Measurements from ENCODE around the gene FBXL14. TPM values are rescaled to one million over a fixed set of nuclear protein-coding genes. Genes with fewer than 3 reads are reported as not detected.

FBXL14 gene
- polyA plus RNA-seq, 4 donors = 10.7 to 17.2 (median 13.8) TPM

- no peak for DNase-seq (ENCODE audit: low read depth in 4 of 4, low spot score in 2 of 4)
These were observed 713 bp upstream of the FBXL14 start for GRCh38 chr12:1595026-1595561.

GRCh38 chr12:1594006-1594260, 448 bp downstream of the FBXL14 start:
- DNase-seq (ENCODE audit: low read depth in 4 of 4, low spot score in 2 of 4) = no peak

- DNase-seq (ENCODE audit: low read depth in 4 of 4, low spot score in 2 of 4) = no peak
These were observed 991 bp downstream of the FBXL14 start for GRCh38 chr12:1593174-1594005.

- no peak for DNase-seq (ENCODE audit: low read depth in 4 of 4, low spot score in 2 of 4)
These were observed 1.8 kb downstream of the FBXL14 start for GRCh38 chr12:1592444-1593173.

GRCh38 chr12:1591543-1591942, 2.8 kb downstream of the FBXL14 start:
- no peak for DNase-seq (ENCODE audit: low read depth in 4 of 4, low spot score in 2 of 4)

GRCh38 chr12:1591034-1591433, 3.3 kb downstream of the FBXL14 start:
- no peak for DNase-seq (ENCODE audit: low read depth in 4 of 4, low spot score in 2 of 4)

GRCh38 chr12:1590221-1590979, 4.0 kb downstream of the FBXL14 start:
- DNase-seq (ENCODE audit: low read depth in 4 of 4, low spot score in 2 of 4) = no peak

GRCh38 chr12:1588575-1588947, 5.8 kb downstream of the FBXL14 start:
- DNase-seq (ENCODE audit: low read depth in 4 of 4, low spot score in 2 of 4) = no peak

- no peak for DNase-seq (ENCODE audit: low read depth in 4 of 4, low spot score in 2 of 4)
These were observed 6.3 kb downstream of the FBXL14 start for GRCh38 chr12:1587927-1588574.

- no peak for DNase-seq (ENCODE audit: low read depth in 4 of 4, low spot score in 2 of 4)
These were observed 10.1 kb downstream of the FBXL14 start for GRCh38 chr12:1584326-1584725.

- DNase-seq (ENCODE audit: low read depth in 4 of 4, low spot score in 2 of 4) = no peak
These were observed 10.8 kb downstream of the FBXL14 start for GRCh38 chr12:1583421-1584078.

- no peak for DNase-seq (ENCODE audit: low read depth in 4 of 4, low spot score in 2 of 4)
These were observed 11.7 kb downstream of the FBXL14 start for GRCh38 chr12:1582709-1583050.

GRCh38 chr12:1581973-1582708, 12.2 kb downstream of the FBXL14 start:
- DNase-seq (ENCODE audit: low read depth in 4 of 4, low spot score in 2 of 4) = no peak

GRCh38 chr12:1580526-1580925, 13.9 kb downstream of the FBXL14 start:
- no peak for DNase-seq (ENCODE audit: low read depth in 4 of 4, low spot score in 2 of 4)

- no peak for DNase-seq (ENCODE audit: low read depth in 4 of 4, low spot score in 2 of 4)
These were observed 14.5 kb downstream of the FBXL14 start for GRCh38 chr12:1579651-1580435.

GRCh38 chr12:1576410-1577241, 17.8 kb downstream of the FBXL14 start:
- DNase-seq (ENCODE audit: low read depth in 4 of 4, low spot score in 2 of 4) = peak in 2 of 4 donors; percentile 77 to 83

- DNase-seq (ENCODE audit: low read depth in 4 of 4, low spot score in 2 of 4) = no peak
These were observed 18.7 kb downstream of the FBXL14 start for GRCh38 chr12:1575408-1576401.
